GM12878 (cell line): Measurements from ENCODE around the gene LIMA1. TPM values are rescaled to one million over a fixed set of nuclear protein-coding genes. Genes with fewer than 3 reads are reported as not detected.

Experiments
- ATAC-seq: fragments of 200-7000 bp; cut with Tn5 transposase; 3 replicates; pipeline ENCODE4 v1.9.1; 2020; ENCODE audit warnings: mild to moderate bottlenecking, moderate library complexity
- BruUV-seq: library from RNA; stranded (reverse); fragments of 400-500 nt; replicated peaks from 2 replicates; lab custom pipeline; 2021; lab: Mats Ljungman, UMichigan
- CTCF ChIA-PET: fragments of 300-600 bp; sonication (Branson Sonifier 250); formaldehyde crosslinking; extraction: SDS; loops from one replicate; lab custom pipeline; 2021; ENCODE audit warnings: inconsistent platforms; lab: Yijun Ruan, JAX
- POLR2A ChIA-PET: fragments of 350-600 bp; formaldehyde crosslinking; extraction: SDS; loops from one replicate; lab custom pipeline; 2021; ENCODE audit warnings: inconsistent platforms; lab: Charles Lee
- RAD21 ChIA-PET: fragments of 300-600 bp; sonication (Branson Sonifier 250); formaldehyde crosslinking; loops from one replicate; lab custom pipeline; 2023; ENCODE audit warnings: antibody characterized with exemption; ENCODE audit not compliant: unreplicated experiment; lab: Charles Lee
- SMC1A ChIA-PET: fragments of 300-600 bp; sonication (Branson Sonifier 250); formaldehyde crosslinking; loops from one replicate; lab custom pipeline; 2023; ENCODE audit not compliant: unreplicated experiment, uncharacterized antibody; lab: Charles Lee
- DNase-seq: peaks from one replicate; pipeline ENCODE4 v3.0.0-alpha.2; 2011; ENCODE audit warnings: low read depth, low spot score
- FAIRE-seq: peaks from 3 replicates; lab custom pipeline; 2011; peaks lifted over from hg19 to GRCh38; lab: Jason Lieb, UNC
- H2AFZ ChIP-seq: 2 replicates; pipeline ENCODE4 v1.6.0; 2011; ENCODE audit warnings: low read depth, low read length, control low read depth; ENCODE audit not compliant: control insufficient read depth
- H3K27ac ChIP-seq: 2 replicates; pipeline ENCODE4 v1.5.1; 2011; ENCODE audit warnings: control low read depth; ENCODE audit not compliant: control insufficient read depth, insufficient read depth
- H3K27me3 ChIP-seq, 2 experiments: replicated peaks in 1 of 2; 2 replicates each; pipeline versions ENCODE4 v1.6.0 to v1.6.1; 2011; ENCODE audit warnings: low read length in 1 of 2; ENCODE audit not compliant: control insufficient read depth in 2 of 2, insufficient read depth in 2 of 2
- H3K36me3 ChIP-seq, 2 experiments: 2 replicates each; pipeline ENCODE4 v1.5.1; 2011; ENCODE audit warnings: low read length in 1 of 2; ENCODE audit not compliant: control insufficient read depth in 2 of 2, insufficient read depth in 2 of 2
- H3K4me1 ChIP-seq: 2 replicates; pipeline ENCODE4 v1.6.1; 2011; ENCODE audit warnings: mild to moderate bottlenecking, low read length, moderate library complexity, mixed read lengths; ENCODE audit not compliant: control insufficient read depth, insufficient read depth
- H3K4me2 ChIP-seq: 2 replicates; pipeline ENCODE4 v1.6.0; 2011; ENCODE audit warnings: control low read depth; ENCODE audit not compliant: control insufficient read depth, insufficient read depth
- H3K4me3 ChIP-seq: fragments of 200-600 bp; sonication (generic); 2 replicates; pipeline ENCODE4 v1.5.1; 2016
- H3K79me2 ChIP-seq: 2 replicates; pipeline ENCODE4 v1.6.0; 2011; ENCODE audit warnings: low read length; ENCODE audit not compliant: control insufficient read depth, insufficient read depth
- H3K9ac ChIP-seq: 2 replicates; pipeline ENCODE4 v1.8.0; 2011; ENCODE audit warnings: low read length, control low read depth, mixed read lengths; ENCODE audit not compliant: control insufficient read depth, insufficient read depth
- H3K9me3 ChIP-seq: replicated peaks from 3 replicates; pipeline ENCODE4 v1.5.1; 2011; ENCODE audit warnings: mild to moderate bottlenecking, low read length; ENCODE audit not compliant: control insufficient read depth, insufficient read depth
- H4K20me1 ChIP-seq: 2 replicates; pipeline ENCODE4 v1.6.0; 2011; ENCODE audit not compliant: control insufficient read depth, insufficient read depth
- BRCA1 ChIP-seq: IDR thresholded peaks from 2 replicates; pipeline ENCODE4 v1.6.1; 2011; ENCODE audit warnings: low read depth, low read length, improper control_type of control experiment
- CREB1 ChIP-seq: IDR thresholded peaks from 2 replicates; pipeline ENCODE4 v1.6.1; 2012; ENCODE audit warnings: low read depth, mild to moderate bottlenecking, inconsistent platforms
- CUX1 ChIP-seq: IDR thresholded peaks from 2 replicates; pipeline ENCODE4 v1.6.1; 2012; ENCODE audit warnings: improper control_type of control experiment, low read depth, low read length; ENCODE audit not compliant: insufficient replicate concordance
- DPF2 ChIP-seq: fragments of 450-650 bp; IDR thresholded peaks from 2 replicates; pipeline ENCODE4 v1.6.1; 2017; ENCODE audit warnings: mild to moderate bottlenecking
- FOXM1 ChIP-seq: IDR thresholded peaks from 2 replicates; pipeline ENCODE4 v1.6.1; 2012; ENCODE audit warnings: low read depth, mild to moderate bottlenecking, inconsistent platforms, low read length, moderate library complexity
- HDAC2 ChIP-seq: fragments of 200-600 bp; sonication (generic); IDR thresholded peaks from 2 replicates; pipeline ENCODE4 v1.6.1; 2017
- IKZF1 ChIP-seq: fragments of 450-650 bp; conservative IDR thresholded peaks from 2 replicates; pipeline ENCODE4 v1.6.1; 2017; ENCODE audit warnings: antibody characterized with exemption, mild to moderate bottlenecking
- IRF4 ChIP-seq: IDR thresholded peaks from 2 replicates; pipeline ENCODE4 v1.6.1; 2011; ENCODE audit warnings: low read depth, low read length
- KAT2A ChIP-seq: conservative IDR thresholded peaks from 2 replicates; pipeline ENCODE4 v1.6.1; 2011; ENCODE audit warnings: low read depth, low read length; ENCODE audit not compliant: control insufficient read depth
- MAX ChIP-seq: IDR thresholded peaks from 2 replicates; pipeline ENCODE4 v1.6.1; 2012; ENCODE audit warnings: low read depth, low read length, improper control_type of control experiment
- NBN ChIP-seq: fragments of 450-650 bp; IDR thresholded peaks from 2 replicates; pipeline ENCODE4 v1.6.1; 2016
- NFIC ChIP-seq: IDR thresholded peaks from 2 replicates; pipeline ENCODE4 v1.6.1; 2012; ENCODE audit warnings: low read depth, mild to moderate bottlenecking, inconsistent platforms, low read length, moderate library complexity
- NFYB ChIP-seq: IDR thresholded peaks from 2 replicates; pipeline ENCODE4 v1.6.1; 2011; ENCODE audit warnings: low read depth, mild to moderate bottlenecking, low read length, improper control_type of control experiment, moderate library complexity; ENCODE audit not compliant: insufficient read depth
- NR2C1 ChIP-seq: fragments of 450-650 bp; IDR thresholded peaks from 2 replicates; pipeline ENCODE4 v1.6.1; 2017; ENCODE audit warnings: antibody characterized with exemption, mild to moderate bottlenecking, moderate library complexity
- SUZ12 ChIP-seq: fragments of 200-600 bp; sonication (generic); IDR thresholded peaks from one replicate; pipeline ENCODE4 v1.6.1; 2018; ENCODE audit warnings: antibody characterized with exemption, mild to moderate bottlenecking; ENCODE audit not compliant: unreplicated experiment
- TCF12 ChIP-seq: IDR thresholded peaks from 2 replicates; pipeline ENCODE4 v1.6.1; 2011; ENCODE audit warnings: low read depth, mild to moderate bottlenecking, low read length
- TCF3 ChIP-seq: IDR thresholded peaks from 2 replicates; pipeline ENCODE4 v1.6.1; 2012; ENCODE audit warnings: low read depth, mild to moderate bottlenecking, low read length, borderline replicate concordance; ENCODE audit not compliant: insufficient read depth
- USF1 ChIP-seq: IDR thresholded peaks from 2 replicates; pipeline ENCODE4 v1.6.1; 2011; ENCODE audit warnings: borderline replicate concordance, low read depth, mild to moderate bottlenecking, moderate library complexity, mixed read lengths, low read length; ENCODE audit not compliant: insufficient read depth; ENCODE audit errors: extremely low read length
- WGBS: methylation state at CpG from one replicate; pipeline ENCODE4 v1.1.6; 2016; ENCODE audit warnings: low lambda C conversion rate; ENCODE audit not compliant: insufficient replicate concordance, insufficient coverage; ENCODE audit errors: missing lambda C conversion rate; 5-methylcytosine and 5-hydroxymethylcytosine counted together
- in situ Hi-C: fragments of 300-500 bp; cut with MboI; formaldehyde crosslinking; loops from 9 replicates; pipeline ENCODE4 v1.14.3; 2018; ENCODE audit warnings: mixed read lengths
- intact Hi-C: fragments of 100-400 bp; cut with micrococcal nuclease; formaldehyde crosslinking; loops from one replicate; pipeline ENCODE4 v1.14.2; 2022; ENCODE audit not compliant: unreplicated experiment
- polyA plus RNA-seq, 11 experiments: library from polyadenylated mRNA; depleted of rRNA in 4 of 11; unstranded in 6 of 11; stranded (reverse) in 5 of 11; fragments of >200 nt; fragmentation: Nextera tagmentation in 4 of 11; fragmentation: Illumina TruSeq in 1 of 11; extraction: Ambion mirVana in 4 of 11; extraction: Trizol in 1 of 11; gene quantifications; 1 replicate in 1 of 11; 2 replicates in 10 of 11; pipeline versions ENCODE4 v1.2.1 to v1.2.3, GENCODE V29; 2011 to 2016; ENCODE audit warnings: inconsistent platforms in 2 of 11, missing spikeins in 2 of 11, low read depth in 1 of 11
- total RNA-seq, 4 experiments: library from RNA; depleted of rRNA in 3 of 4; stranded (reverse); fragments of >200 nt in 3 of 4; fragmentation: Illumina TruSeq in 1 of 4; extraction: Trizol in 1 of 4; gene quantifications; 2 replicates each; pipeline versions ENCODE4 v1.2.1 to v1.2.3, GENCODE V29; 2013 to 2021

The LIMA1 gene
- total and polyA plus RNA-seq, 10 of the 15 experiments (the other 5 are each of a cell fraction or from before 2014, with no cell fraction given), result 53.2 to 109 (median 60.8) TPM

- TF ChIP-seq HDAC2 (no peak), IRF4 (no peak), NR2C1 (no peak), TCF12 (no peak), DPF2 (no peak), USF1 (no peak), CUX1 (no peak), NBN (no peak), TCF3 (no peak), KAT2A (no peak), FOXM1 (no peak), IKZF1 (no peak), CREB1 (no peak), NFIC (no peak), SUZ12 (no peak), MAX (no peak), NFYB (no peak), BRCA1 (no peak)
- in situ Hi-C loops (no loop called here), intact Hi-C loops (no loop called here)
- ChIA-PET SMC1A (interaction anchor here (1.3 kb wide), 1 partner anchor 16 kb away, joined by 4 read pairs; no protein-coding TSS in a partner anchor), CTCF (interaction anchor here (2.2 kb wide), 1 partner anchor 49 kb away, joined by 5 read pairs; no protein-coding TSS in a partner anchor), POLR2A (no interaction called here), RAD21 (no interaction called here)
- H3K9ac ChIP-seq, result no peak overlapping the region
- H3K4me3 ChIP-seq, result no peak overlapping the region
- H3K4me2 ChIP-seq, result no peak overlapping the region
- no peaks in the 10 kb centered on the region for H3K79me2 ChIP-seq
- WGBS, result 40% methylated on average over 1 of the region's 1 CpG
- DNase-seq, result no peak
- H3K4me1 ChIP-seq, result no peaks in the 10 kb centered on the region
- H3K36me3 ChIP-seq, result no peaks in the 10 kb centered on the region
- no peaks in the 10 kb centered on the region for H3K9me3 ChIP-seq
- no peak overlapping the region for H2AFZ ChIP-seq
- no peak overlapping the region for H3K27ac ChIP-seq
- H3K27me3 ChIP-seq, result no peaks in the 10 kb centered on the region
- no TSS peak for BruUV-seq
- no peak for FAIRE-seq
- ATAC-seq, result no peak
- H4K20me1 ChIP-seq, result no peaks in the 10 kb centered on the region
Measured at GRCh38 chr12:50265770-50266524, 17.4 kb downstream of the LIMA1 start.
